T-cell (primary cell): ENCODE results near the gene ABHD3. TPM values are rescaled to one million over a fixed set of nuclear protein-coding genes. Genes with fewer than 3 reads are reported as not detected.

Source experiments
- ATAC-seq, 4 experiments: fragments of 200-7000 bp in 3 of 4; fragments of 150-1000 bp in 1 of 4; cut with Tn5 transposase; replicated peaks in 1 of 4; 1 replicate in 3 of 4; 2 replicates in 1 of 4; pipeline ENCODE4 v1.10.0; 2021; ENCODE audit warnings: moderate library complexity in 3 of 4, mild to moderate bottlenecking in 2 of 4, moderate number of reproducible peaks in 1 of 4
- CTCF ChIA-PET, 2 donors: fragments of 300-600 bp; sonication (Branson Sonifier 250); formaldehyde crosslinking; loops; one replicate each; lab custom pipeline; 2022; ENCODE audit warnings: antibody characterized with exemption in 2 of 2; lab: Charles Lee
- POLR2A ChIA-PET, 2 donors: fragments of 300-600 bp; sonication (Branson Sonifier 250); formaldehyde crosslinking; loops; one replicate each; lab custom pipeline; 2022; ENCODE audit warnings: antibody characterized with exemption in 2 of 2; lab: Charles Lee
- DNase-seq, 35 experiments: peaks; one replicate each; pipeline versions ENCODE4 v3.0.0 to v3.0.0-alpha.2; 2013 to 2023
- H3K27ac ChIP-seq: one replicate; pipeline ENCODE4 v1.5.1; 2013; ENCODE audit warnings: low read length
- H3K27me3 ChIP-seq, 2 experiments: replicated peaks in 1 of 2; 1 replicate in 1 of 2; 2 replicates in 1 of 2; pipeline versions ENCODE4 v1.6.1 to v1.7.0; 2013; ENCODE audit warnings: low read length in 1 of 2, mixed read lengths in 1 of 2; ENCODE audit not compliant: control insufficient read depth in 2 of 2, insufficient read depth in 2 of 2; ENCODE audit errors: extremely low read depth in 1 of 2
- H3K36me3 ChIP-seq, 2 donors: 1 replicate in 1 of 2; 2 replicates in 1 of 2; pipeline versions ENCODE4 v1.6.1 to v1.7.0; 2013; ENCODE audit warnings: low read length in 1 of 2; ENCODE audit not compliant: control insufficient read depth in 2 of 2, insufficient read depth in 1 of 2; ENCODE audit errors: extremely low read depth in 1 of 2
- H3K4me1 ChIP-seq, 2 experiments: 1 replicate in 1 of 2; 2 replicates in 1 of 2; pipeline versions ENCODE4 v1.6.1 to v1.7.0; 2013; ENCODE audit warnings: low read length in 2 of 2, mixed read lengths in 1 of 2; ENCODE audit not compliant: insufficient read depth in 2 of 2, control insufficient read depth in 1 of 2; ENCODE audit errors: extremely low read depth in 1 of 2
- H3K4me3 ChIP-seq, 2 donors: 1 replicate in 1 of 2; 2 replicates in 1 of 2; pipeline versions ENCODE4 v1.5.1 to v1.7.0; 2013; ENCODE audit warnings: mild to moderate bottlenecking in 2 of 2, low read length in 1 of 2, moderate library complexity in 1 of 2; ENCODE audit not compliant: control insufficient read depth in 1 of 2; ENCODE audit errors: extremely low read depth in 1 of 2
- H3K9me3 ChIP-seq: 2 replicates; pipeline ENCODE4 v1.7.0; 2013
- H3K27ac Mint-ChIP-seq, 2 donors: one replicate each; pipeline ENCODE4 v1.8.0; 2020 to 2021; ENCODE audit warnings: mild to moderate bottlenecking in 2 of 2, mixed read lengths in 2 of 2
- H3K27me3 Mint-ChIP-seq, 2 donors: one replicate each; pipeline ENCODE4 v1.8.0; 2021 to 2022; ENCODE audit warnings: mixed read lengths in 2 of 2
- H3K36me3 Mint-ChIP-seq: one replicate; pipeline ENCODE4 v1.8.0; 2021; ENCODE audit warnings: mixed read lengths
- H3K4me1 Mint-ChIP-seq, 3 donors: one replicate each; pipeline ENCODE4 v1.8.0; 2020 to 2022; ENCODE audit warnings: mixed read lengths in 3 of 3, mild to moderate bottlenecking in 1 of 3
- H3K4me3 Mint-ChIP-seq, 3 donors: one replicate each; pipeline ENCODE4 v1.8.0; 2020 to 2022; ENCODE audit warnings: mild to moderate bottlenecking in 3 of 3, mixed read lengths in 3 of 3, moderate library complexity in 3 of 3
- H3K9me3 Mint-ChIP-seq, 3 donors: one replicate each; pipeline ENCODE4 v1.8.0; 2020 to 2022; ENCODE audit warnings: mixed read lengths in 3 of 3
- WGBS: methylation state at CpG from one replicate; pipeline ENCODE4 v1.1.5; 2013; ENCODE audit warnings: missing lambda C conversion rate; ENCODE audit not compliant: insufficient coverage; 5-methylcytosine and 5-hydroxymethylcytosine counted together
- total RNA-seq, 35 experiments: library from RNA in 6 of 35; stranded (reverse) in 6 of 35; fragments of 120-200 nt in 1 of 35; gene quantifications; one replicate each; pipeline versions ENCODE4 v1.2.1 to v1.2.4 and lab custom pipeline; 2013 to 2026

Gene ABHD3, protein sequence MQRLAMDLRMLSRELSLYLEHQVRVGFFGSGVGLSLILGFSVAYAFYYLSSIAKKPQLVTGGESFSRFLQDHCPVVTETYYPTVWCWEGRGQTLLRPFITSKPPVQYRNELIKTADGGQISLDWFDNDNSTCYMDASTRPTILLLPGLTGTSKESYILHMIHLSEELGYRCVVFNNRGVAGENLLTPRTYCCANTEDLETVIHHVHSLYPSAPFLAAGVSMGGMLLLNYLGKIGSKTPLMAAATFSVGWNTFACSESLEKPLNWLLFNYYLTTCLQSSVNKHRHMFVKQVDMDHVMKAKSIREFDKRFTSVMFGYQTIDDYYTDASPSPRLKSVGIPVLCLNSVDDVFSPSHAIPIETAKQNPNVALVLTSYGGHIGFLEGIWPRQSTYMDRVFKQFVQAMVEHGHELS
- total RNA-seq (10 to 100 TPM; 33.1 to 42.4 (median 42.1) TPM), total RNA-seq (lab: John Stamatoyannopoulos, UW) (14.5 to 60.8 (median 38.7) reads per million in 29 experiments)
- total RNA-seq (2013): 46.6 TPM

DNA sequence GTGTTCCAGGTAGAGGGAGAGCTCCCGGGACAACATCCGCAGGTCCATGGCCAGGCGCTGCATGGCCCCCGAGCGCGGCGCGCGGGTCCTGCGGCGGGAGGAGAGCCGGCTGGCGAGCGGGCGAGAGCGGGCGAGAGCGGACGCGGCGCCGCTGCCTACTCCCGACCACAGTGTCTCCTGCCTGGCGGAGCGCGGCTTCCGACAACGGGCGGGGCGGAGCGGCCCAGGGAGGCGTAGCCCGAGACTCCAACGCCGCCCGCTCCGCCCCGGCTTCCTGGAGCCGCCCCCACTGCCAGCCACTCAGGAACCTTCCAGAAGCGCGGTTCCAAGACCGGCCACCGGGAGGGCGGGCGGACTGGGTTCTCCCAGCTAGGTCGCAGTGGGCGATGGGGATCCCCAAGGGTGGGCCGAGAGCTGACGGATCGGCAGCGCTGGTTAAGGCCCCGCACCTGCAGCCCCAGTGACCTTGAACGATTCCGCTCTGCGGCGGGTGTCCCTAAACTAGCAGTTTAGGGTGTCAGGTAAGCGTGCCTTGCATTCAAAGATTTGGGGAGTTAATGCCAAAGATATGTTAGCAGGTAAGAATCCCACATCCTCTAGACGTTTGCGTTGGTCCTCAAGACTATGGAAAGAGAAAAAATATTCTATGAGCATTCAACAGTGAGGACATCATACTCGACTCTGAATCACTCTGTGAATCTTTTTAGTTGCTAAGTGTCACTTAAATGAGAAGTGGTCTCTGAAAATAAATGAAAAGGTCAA is at the start of gene ABHD3:
TSS of gene ABHD3 (minus strand) at position 172 of the 762 bp plus-strand sequence. CDS start at position 63, 109 bp downstream.
- peak; percentile 82 to 96 (median 89) for DNase-seq
- H3K9me3 ChIP-seq: no peaks in the 10 kb centered on the region
- H3K27me3 ChIP-seq: no peaks in the 10 kb centered on the region
- peak within 1 kb of the TSS; percentile 84 to 98 for H3K4me3 ChIP-seq
- POLR2A ChIA-PET: interaction anchor here (0.6 to 1.5 kb wide), 4 partner anchors 15 to 104 kb away, joined by 3 to 10 read pairs (median 4); partner anchors contain the start of genes ESCO1 (in 1 of the 2) and MIB1 (in 1 of the 2)
- no peaks in the 10 kb centered on the region for H3K27me3 Mint-ChIP-seq
- peak within 1 kb of the TSS; percentile 84 for H3K27ac ChIP-seq
- peak; percentile 93 to 98 (median 96) for ATAC-seq
- H3K36me3 ChIP-seq: peaks cover 4 to 15% of the 10 kb centered on the region in 2 donors
- no peaks in the 10 kb centered on the region for H3K9me3 Mint-ChIP-seq
- WGBS: under 1% methylated on average over 52 of the region's 60 CpGs
- H3K4me3 Mint-ChIP-seq: peak within 1 kb of the TSS; percentile 91 to 97 (median 97)
- CTCF ChIA-PET: interaction anchor here (1.0 to 1.6 kb wide), 3 partner anchors 36 to 104 kb away, joined by 3 to 6 read pairs (median 6); partner anchors contain the start of genes ESCO1 (in 1 of the 2), MIB1 (in 1 of the 2) and SNRPD1 (in 1 of the 2)
- peaks cover 23 to 32% (median 31%) of the 10 kb centered on the region in 3 donors for H3K4me1 Mint-ChIP-seq
- H3K4me1 ChIP-seq: peaks cover 3 to 18% of the 10 kb centered on the region in 2 experiments
- H3K36me3 Mint-ChIP-seq: peaks cover 13% of the 10 kb centered on the region
- peak within 1 kb of the TSS; percentile 92 to 95 for H3K27ac Mint-ChIP-seq

DNA sequence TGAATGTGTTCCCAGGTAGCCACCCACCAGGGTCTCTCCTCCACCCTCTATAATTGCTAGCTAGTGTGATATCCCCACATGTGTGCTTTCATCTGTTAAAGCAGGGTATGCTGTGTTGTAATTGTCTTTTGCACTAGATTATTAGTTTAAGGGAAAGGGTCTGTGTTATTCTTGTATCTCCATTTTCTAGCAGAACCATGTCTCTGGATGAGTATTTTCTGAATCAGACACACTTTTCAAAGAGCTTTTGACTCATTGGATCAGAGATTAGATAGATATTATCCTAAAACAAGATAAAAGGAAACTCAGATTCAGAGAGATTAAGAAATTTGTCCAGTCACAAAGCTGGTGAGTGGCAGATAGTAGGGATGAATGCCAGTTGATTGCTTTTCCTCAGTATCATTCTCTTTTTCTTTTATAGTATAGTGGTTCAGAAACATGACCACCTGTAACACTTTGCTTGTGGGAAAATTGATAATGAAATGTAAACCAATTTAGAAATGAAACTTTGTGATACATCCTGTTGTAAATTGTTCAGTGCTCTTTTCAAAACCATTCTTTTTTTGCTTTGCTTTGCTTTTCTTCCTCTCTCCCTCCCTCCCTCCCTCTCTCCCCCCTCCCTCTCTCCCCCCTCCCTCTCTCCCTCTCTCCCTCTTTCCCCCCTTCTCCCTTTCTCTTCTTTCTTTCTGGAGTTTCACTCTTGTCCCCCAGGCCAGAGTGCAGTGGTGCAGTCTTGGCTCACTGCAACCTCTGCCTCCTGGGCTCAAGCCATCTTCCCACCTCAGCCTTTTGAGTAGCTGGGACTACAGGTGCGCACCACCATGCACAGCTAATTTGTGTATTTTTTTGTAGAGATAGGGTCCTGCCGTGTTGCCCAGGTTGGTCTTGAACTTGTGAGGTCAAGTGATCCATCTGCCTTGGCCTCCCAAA is 43.5 kb upstream of the ABHD3 start:
- H3K4me3 Mint-ChIP-seq: no peak overlapping the region
- Histone ChIP-seq H3K4me3 (no peak overlapping the region), H3K36me3 (no peaks in the 10 kb centered on the region), H3K27me3 (no peaks in the 10 kb centered on the region), H3K4me1 (peaks cover 3% of the 10 kb centered on the region in 2 experiments), H3K27ac (peak overlapping the region; percentile 11), H3K9me3 (no peaks in the 10 kb centered on the region)
- DNase-seq: no peak
- POLR2A ChIA-PET: interaction anchor here in 1 of 2 donors (0.6 kb wide), 1 partner anchor 1740 kb away, joined by 13 read pairs; no protein-coding TSS in a partner anchor
- no CpG with 5 or more reads among the region's 2 CpGs for WGBS
- CTCF ChIA-PET: interaction anchor here (0.5 to 1.1 kb wide), 4 partner anchors 136 to 1560 kb away, joined by 3 to 4 read pairs (median 3); partner anchors contain the start of genes ESCO1 (in 1 of the 2) and SNRPD1 (in 1 of the 2)
- no peaks in the 10 kb centered on the region for H3K9me3 Mint-ChIP-seq
- H3K36me3 Mint-ChIP-seq: no peaks in the 10 kb centered on the region
- H3K27ac Mint-ChIP-seq: peak overlapping the region; percentile 63 to 70
- peaks cover 54 to 57% (median 56%) of the 10 kb centered on the region in 3 donors for H3K4me1 Mint-ChIP-seq
- H3K27me3 Mint-ChIP-seq: no peaks in the 10 kb centered on the region
- ATAC-seq: peak in 1 of 4 experiments; percentile 9

DNA sequence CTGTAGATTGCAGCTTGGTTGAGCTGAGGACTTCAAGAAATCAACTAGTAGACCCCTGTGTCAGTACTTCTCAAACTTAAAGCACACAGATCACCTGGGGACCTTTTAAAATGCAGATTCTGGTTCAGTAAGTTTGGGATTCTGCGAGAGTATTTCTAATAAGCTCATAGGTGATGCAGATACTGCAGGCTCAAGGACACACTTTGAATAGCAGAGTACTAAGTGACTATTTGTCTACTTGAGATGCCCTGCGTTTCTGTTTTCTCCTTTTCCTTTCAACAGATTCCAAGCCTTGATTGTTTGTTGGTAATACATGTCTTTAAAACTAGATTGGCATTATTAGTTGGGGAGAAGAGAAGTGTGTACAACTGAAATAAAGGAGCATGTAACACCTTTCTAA is 42.7 kb upstream of the ABHD3 start:
- peaks cover 58 to 63% (median 62%) of the 10 kb centered on the region in 3 donors for H3K4me1 Mint-ChIP-seq

DNA sequence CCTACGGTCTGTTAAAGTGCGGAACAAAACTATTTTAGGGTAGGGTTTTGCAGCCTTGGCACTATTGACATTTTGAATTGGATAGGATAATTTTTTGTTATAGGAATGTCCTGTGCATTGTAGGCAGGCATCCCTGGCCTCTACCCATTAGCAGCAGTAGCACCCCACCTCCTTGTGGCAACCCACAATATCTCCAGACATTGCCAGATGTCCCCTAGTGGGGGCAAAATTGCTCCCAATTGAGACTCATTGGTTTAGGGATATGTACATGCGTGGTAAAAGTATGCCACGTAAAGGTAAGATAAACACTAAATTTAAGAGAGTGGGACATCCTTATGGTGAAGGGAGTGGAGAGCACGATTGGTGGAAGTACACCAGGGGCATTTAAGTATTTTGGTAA is 40.7 kb upstream of the ABHD3 start:
- H3K36me3 ChIP-seq: no peaks in the 10 kb centered on the region
- Mint-ChIP-seq H3K36me3 (no peaks in the 10 kb centered on the region), H3K4me3 (no peak overlapping the region), H3K9me3 (no peaks in the 10 kb centered on the region), H3K4me1 (peaks cover 60 to 64% (median 62%) of the 10 kb centered on the region in 3 donors), H3K27ac (no peak overlapping the region), H3K27me3 (no peaks in the 10 kb centered on the region)
- H3K4me1 ChIP-seq: peaks cover 6 to 12% of the 10 kb centered on the region in 2 experiments
- H3K9me3 ChIP-seq: no peaks in the 10 kb centered on the region
- no peaks in the 10 kb centered on the region for H3K27me3 ChIP-seq
- H3K27ac ChIP-seq: no peak overlapping the region
- ChIA-PET POLR2A (no interaction called here), CTCF (no interaction called here)
- no CpG with 5 or more reads among the region's 5 CpGs for WGBS
- H3K4me3 ChIP-seq: no peak overlapping the region
- ATAC-seq (no peak), DNase-seq (peak in 2 of 35 experiments; percentile 5 to 36)

More for the DNA sequence above, 42.7 kb upstream of the ABHD3 start:
- Mint-ChIP-seq H3K36me3 (no peaks in the 10 kb centered on the region), H3K27me3 (no peaks in the 10 kb centered on the region), H3K9me3 (no peaks in the 10 kb centered on the region), H3K27ac (peak overlapping the region; percentile 63 to 70), H3K4me3 (no peak overlapping the region)
- POLR2A ChIA-PET: no interaction called here
- Histone ChIP-seq H3K9me3 (no peaks in the 10 kb centered on the region), H3K27ac (peak overlapping the region; percentile 11), H3K4me3 (no peak overlapping the region), H3K27me3 (no peaks in the 10 kb centered on the region), H3K36me3 (no peaks in the 10 kb centered on the region), H3K4me1 (peaks cover 3 to 5% of the 10 kb centered on the region in 2 experiments)
- ATAC-seq (no peak), DNase-seq (no peak)
- CTCF ChIA-PET: interaction anchor here in 1 of 2 donors (1.1 kb wide), 1 partner anchor 147 kb away, joined by 3 read pairs; the partner anchor contains the start of gene ESCO1
- WGBS: no CpG with 5 or more reads among the region's 2 CpGs

DNA sequence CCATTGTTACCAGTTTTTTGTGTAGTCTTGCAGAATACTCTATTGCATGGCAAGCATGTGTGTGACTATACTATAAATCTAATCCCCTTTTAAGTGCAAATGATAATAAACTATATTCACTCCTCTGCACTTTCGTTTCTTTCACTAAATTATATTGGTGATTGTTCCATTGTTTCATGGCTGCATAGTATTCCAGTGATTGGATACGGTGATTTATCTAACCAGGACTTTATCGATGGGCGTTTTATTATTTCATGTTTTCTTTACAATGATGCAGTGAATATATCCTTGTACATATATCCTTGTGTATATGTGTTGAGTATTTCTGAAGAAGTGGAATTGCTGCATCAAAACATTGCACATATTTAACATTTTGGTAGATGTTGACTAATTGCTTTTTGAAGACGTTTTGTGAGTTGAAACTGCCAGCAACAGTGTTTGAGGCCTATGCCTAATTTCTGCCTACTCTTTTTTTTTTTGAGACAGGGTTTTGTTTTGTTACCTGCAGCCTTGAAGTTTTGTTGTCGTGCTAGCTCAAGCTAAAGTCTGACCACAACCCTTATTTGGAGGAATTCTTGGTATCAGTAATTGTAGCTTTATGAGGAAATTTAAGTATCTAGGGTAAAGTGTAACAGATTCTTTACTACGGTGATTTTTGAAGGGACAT is 38.7 kb upstream of the ABHD3 start:
- no CpG with 5 or more reads among the region's 7 CpGs for WGBS
- no peaks in the 10 kb centered on the region for H3K36me3 Mint-ChIP-seq

More for the DNA sequence above, 38.7 kb upstream of the ABHD3 start:
- no peaks in the 10 kb centered on the region for H3K36me3 ChIP-seq
- peak overlapping the region; percentile 57 to 79 for H3K27ac Mint-ChIP-seq
- peaks cover 64 to 71% (median 68%) of the 10 kb centered on the region in 3 donors for H3K4me1 Mint-ChIP-seq
- CTCF ChIA-PET: interaction anchor here in 1 of 2 donors (0.9 kb wide), 1 partner anchor 142 kb away, joined by 6 read pairs; no protein-coding TSS in a partner anchor
- H3K4me1 ChIP-seq: peaks cover 11 to 12% of the 10 kb centered on the region in 2 experiments
- H3K27ac ChIP-seq: no peak overlapping the region
- no peaks in the 10 kb centered on the region for H3K9me3 Mint-ChIP-seq
- DNase-seq: peak in 1 of 35 experiments; percentile 28
- no peak overlapping the region for H3K4me3 ChIP-seq
- ATAC-seq: no peak
- H3K4me3 Mint-ChIP-seq: peak overlapping the region; percentile 71 to 77 (median 76)
- H3K27me3 Mint-ChIP-seq: no peaks in the 10 kb centered on the region
- no peaks in the 10 kb centered on the region for H3K9me3 ChIP-seq
- POLR2A ChIA-PET: interaction anchor here in 1 of 2 donors (0.6 to 0.7 kb wide), 3 partner anchors 22 to 57 kb away, joined by 3 to 8 read pairs (median 6); no protein-coding TSS in a partner anchor
- H3K27me3 ChIP-seq: no peaks in the 10 kb centered on the region
